ENCODE data around the gene CYP26C1. TPM values are rescaled to one million over a fixed set of nuclear protein-coding genes. Genes with fewer than 3 reads are reported as not detected.

The CYP26C1 gene
- total RNA-seq, 1 experiment from 2014 or later: 0.07 TPM

DNA sequence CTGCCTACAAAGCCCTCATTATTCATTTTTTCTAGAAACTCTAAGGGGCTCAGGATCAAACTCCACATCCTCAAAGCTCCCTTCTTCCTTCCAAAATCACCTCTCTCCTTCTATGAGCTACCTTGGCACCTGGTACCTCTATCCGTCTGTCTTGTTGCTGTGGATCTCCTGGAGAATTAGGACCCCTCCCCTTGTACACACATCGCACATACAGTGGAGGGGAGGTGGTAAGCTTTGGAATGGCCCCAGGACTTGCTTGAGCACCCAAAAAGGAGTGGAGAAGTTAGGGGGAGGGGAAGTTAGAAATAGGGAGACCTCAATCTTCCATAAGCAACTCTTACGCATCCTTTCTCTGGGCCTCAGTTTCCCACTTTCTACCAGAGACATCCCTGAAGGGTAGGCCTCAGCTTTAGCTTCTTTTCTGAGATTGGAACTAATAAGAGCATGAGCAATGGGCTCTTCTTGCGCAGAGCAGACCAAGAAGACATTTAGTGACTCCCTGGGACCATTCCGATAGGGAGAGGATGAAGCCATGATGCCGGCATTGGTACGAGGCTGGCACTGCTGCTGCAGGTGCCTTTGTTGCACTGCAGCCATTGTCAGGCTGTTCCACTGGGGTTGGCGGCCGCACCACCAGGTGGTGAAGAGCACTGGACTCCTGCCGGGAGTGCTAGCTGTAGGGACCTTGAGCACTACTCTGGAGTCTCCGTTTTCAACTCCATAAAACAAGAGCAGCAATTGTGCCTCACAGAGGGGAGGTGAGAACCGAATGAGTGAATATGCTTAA, 4.5 kb downstream of the CYP26C1 start:
- no peak for TF ChIP-seq EZH2phosphoT487 (IDR thresholded peaks at IDR 0.05; ENCODE audit: borderline replicate concordance)
- no peak for TF ChIP-seq JUND (IDR thresholded peaks at IDR 0.05)
- TF ChIP-seq RAD21 (IDR thresholded peaks at IDR 0.05; ENCODE audit: low read depth): no peak
- no peak for TF ChIP-seq ZFX (IDR thresholded peaks at IDR 0.05)
- no peak for TF ChIP-seq CEBPB (IDR thresholded peaks at IDR 0.05; ENCODE audit: low read depth)
- no peak for TF ChIP-seq CTCF (IDR thresholded peaks at IDR 0.05 in 2 of 3, conservative IDR thresholded peaks at IDR 0.05 in 1 of 3; ENCODE audit: borderline replicate concordance in 1 of 3, insufficient read depth in 1 of 3, low read depth in 2 of 3, low read length in 2 of 3)
- no peak for TF ChIP-seq TCF7L2 (IDR thresholded peaks at IDR 0.05; ENCODE audit: borderline replicate concordance, extremely low read depth, insufficient read depth, insufficient read length)
- no peak for TF ChIP-seq ATF3 (IDR thresholded peaks at IDR 0.05)
- no peak for TF ChIP-seq EZH2 (IDR thresholded peaks at IDR 0.05)
- no peak for TF ChIP-seq ELF1 (IDR thresholded peaks at IDR 0.05; ENCODE audit: borderline replicate concordance, low read depth)
- no peak for TF ChIP-seq EGR1 (IDR thresholded peaks at IDR 0.05; ENCODE audit: low read depth)
- no peak for TF ChIP-seq CBX3 (IDR thresholded peaks at IDR 0.05; ENCODE audit: low read depth)
- TF ChIP-seq FOSL1 (IDR thresholded peaks at IDR 0.05; ENCODE audit: low read depth): no peak
- TF ChIP-seq SP1 (IDR thresholded peaks at IDR 0.05; ENCODE audit: low read depth): no peak
- TF ChIP-seq POLR2AphosphoS5 (IDR thresholded peaks at IDR 0.05; ENCODE audit: low read depth, low read length): no peak
- TF ChIP-seq ZNF274 (IDR thresholded peaks at IDR 0.05; ENCODE audit: low read depth, low read length): no peak
- no peak for TF ChIP-seq SRF (IDR thresholded peaks at IDR 0.05; ENCODE audit: low read depth)
- TF ChIP-seq POLR2A (IDR thresholded peaks at IDR 0.05; ENCODE audit: borderline replicate concordance, extremely low read depth, insufficient read depth, insufficient read length): no peak
- no peak for TF ChIP-seq ZBTB33 (IDR thresholded peaks at IDR 0.05; ENCODE audit: extremely low read depth, insufficient replicate concordance, low read length)
- H3K9ac ChIP-seq (ENCODE audit: low read length): no peak overlapping the region
- intact Hi-C loops (cut with micrococcal nuclease): no loop called here
- H4K20me1 ChIP-seq (ENCODE audit: insufficient read depth): no peaks in the 10 kb centered on the region
- H3K79me2 ChIP-seq (ENCODE audit: insufficient read depth, low read length): no peaks in the 10 kb centered on the region
- no peak overlapping the region for H3K27ac ChIP-seq (ENCODE audit: low read depth, low read length)
- no peak overlapping the region for H3K4me3 ChIP-seq (replicated peaks in 1 of 2; ENCODE audit: low read depth in 1 of 2, low read length in 2 of 2)
- no peaks in the 10 kb centered on the region for H3K36me3 ChIP-seq (ENCODE audit: control insufficient read depth in 1 of 2, insufficient read depth in 2 of 2, low read length in 2 of 2)
- no peaks in the 10 kb centered on the region for H3K4me1 ChIP-seq (ENCODE audit: control insufficient read depth in 1 of 2, insufficient read depth in 2 of 2, low read length in 2 of 2)
- no peak for DNase-seq (ENCODE audit: low read depth, low spot score)
- CTCF ChIA-PET: no interaction called here
- RAD21 ChIA-PET (ENCODE audit: low non-redundant PET in 1 of 2, low total read pairs in 2 of 2, uncharacterized antibody in 2 of 2, unreplicated experiment in 2 of 2): no interaction called here
- H3K9me2 ChIP-seq (ENCODE audit: insufficient read depth): no peaks in the 10 kb centered on the region
- no peak overlapping the region for H3K4me2 ChIP-seq (ENCODE audit: low read length)
- H2AFZ ChIP-seq (ENCODE audit: low read depth, low read length, poor library complexity, severe bottlenecking): no peak overlapping the region
- ATAC-seq: no peak
- no peaks in the 10 kb centered on the region for H3K9me3 ChIP-seq (ENCODE audit: control insufficient read depth in 1 of 2, insufficient read depth in 1 of 2, low read depth in 1 of 2, low read length in 2 of 2)
- no TSS peak for BruUV-seq (replicated peaks)
- no peaks in the 10 kb centered on the region for H3K27me3 ChIP-seq (ENCODE audit: insufficient read depth, low read length)
- POLR2A ChIA-PET: no interaction called here

Measured in HCT116 (cell line).